Measurements from ENCODE around the gene PRR19. TPM values are rescaled to one million over a fixed set of nuclear protein-coding genes. Genes with fewer than 3 reads are reported as not detected.

PRR19 gene
- total RNA-seq, 2 experiments from 2014 or later: 0.40 to 1.4 TPM

DNA sequence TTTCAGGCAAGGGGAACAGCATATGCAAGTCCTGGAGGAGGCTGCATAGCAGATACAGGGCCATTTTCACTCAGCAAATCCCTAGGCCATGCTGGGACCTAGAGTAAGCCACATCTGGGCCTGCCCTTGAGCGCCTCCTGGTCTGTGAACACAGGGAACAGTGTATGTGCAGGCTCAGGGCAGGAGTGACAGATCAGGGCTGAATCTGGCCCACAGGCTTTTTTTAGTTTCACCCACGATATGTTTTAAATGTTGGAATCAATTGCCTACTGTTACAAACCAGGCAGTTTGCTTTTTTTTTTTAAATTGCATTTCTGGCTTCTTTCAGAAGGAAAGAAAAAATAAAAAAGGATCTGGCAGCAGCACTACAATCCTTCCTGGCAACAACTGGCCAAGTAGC, 9.7 kb downstream of the PRR19 start:
- no peaks in the 10 kb centered on the region for H3K9me3 ChIP-seq (ENCODE audit: low read length)
- ChIA-PET CTCF (ENCODE audit: unreplicated experiment) (no interaction called here), POLR2A (no interaction called here)
- no peak overlapping the region for H3K4me2 ChIP-seq (ENCODE audit: low read length)
- H3K27ac ChIP-seq (ENCODE audit: low read depth, low read length, poor library complexity, severe bottlenecking): no peak overlapping the region
- H3K4me1 ChIP-seq (ENCODE audit: insufficient read depth, low read length, poor library complexity, severe bottlenecking): peaks cover 11% of the 10 kb centered on the region
- H3K36me3 ChIP-seq (ENCODE audit: insufficient read depth, low read length): no peaks in the 10 kb centered on the region
- no peak overlapping the region for H3K4me3 ChIP-seq (ENCODE audit: low read depth, low read length, poor library complexity, severe bottlenecking)
- H3K79me2 ChIP-seq (ENCODE audit: insufficient read depth, low read depth, low read length): no peaks in the 10 kb centered on the region
- no peaks in the 10 kb centered on the region for H3K9me2 ChIP-seq (ENCODE audit: insufficient read depth, low read length)
- no peak for DNase-seq (ENCODE audit: low spot score)
- no peaks in the 10 kb centered on the region for H4K20me1 ChIP-seq (ENCODE audit: insufficient read depth, low read length)
- no TSS peak for BruUV-seq (replicated peaks)
- intact Hi-C loops (cut with micrococcal nuclease; ENCODE audit: unreplicated experiment): no loop called here
- TF ChIP-seq, protein P1, sequence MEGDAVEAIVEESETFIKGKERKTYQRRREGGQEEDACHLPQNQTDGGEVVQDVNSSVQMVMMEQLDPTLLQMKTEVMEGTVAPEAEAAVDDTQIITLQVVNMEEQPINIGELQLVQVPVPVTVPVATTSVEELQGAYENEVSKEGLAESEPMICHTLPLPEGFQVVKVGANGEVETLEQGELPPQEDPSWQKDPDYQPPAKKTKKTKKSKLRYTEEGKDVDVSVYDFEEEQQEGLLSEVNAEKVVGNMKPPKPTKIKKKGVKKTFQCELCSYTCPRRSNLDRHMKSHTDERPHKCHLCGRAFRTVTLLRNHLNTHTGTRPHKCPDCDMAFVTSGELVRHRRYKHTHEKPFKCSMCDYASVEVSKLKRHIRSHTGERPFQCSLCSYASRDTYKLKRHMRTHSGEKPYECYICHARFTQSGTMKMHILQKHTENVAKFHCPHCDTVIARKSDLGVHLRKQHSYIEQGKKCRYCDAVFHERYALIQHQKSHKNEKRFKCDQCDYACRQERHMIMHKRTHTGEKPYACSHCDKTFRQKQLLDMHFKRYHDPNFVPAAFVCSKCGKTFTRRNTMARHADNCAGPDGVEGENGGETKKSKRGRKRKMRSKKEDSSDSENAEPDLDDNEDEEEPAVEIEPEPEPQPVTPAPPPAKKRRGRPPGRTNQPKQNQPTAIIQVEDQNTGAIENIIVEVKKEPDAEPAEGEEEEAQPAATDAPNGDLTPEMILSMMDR (conservative IDR thresholded peaks at IDR 0.05; ENCODE audit: low read length): peak; percentile 40; the same call in 1 of the 2 replicates
- no peak for TF ChIP-seq EZH2phosphoT487 (IDR thresholded peaks at IDR 0.05; ENCODE audit: borderline replicate concordance, low read depth, low read length)
- no peak overlapping the region for H2AFZ ChIP-seq (ENCODE audit: low read length)

DNA sequence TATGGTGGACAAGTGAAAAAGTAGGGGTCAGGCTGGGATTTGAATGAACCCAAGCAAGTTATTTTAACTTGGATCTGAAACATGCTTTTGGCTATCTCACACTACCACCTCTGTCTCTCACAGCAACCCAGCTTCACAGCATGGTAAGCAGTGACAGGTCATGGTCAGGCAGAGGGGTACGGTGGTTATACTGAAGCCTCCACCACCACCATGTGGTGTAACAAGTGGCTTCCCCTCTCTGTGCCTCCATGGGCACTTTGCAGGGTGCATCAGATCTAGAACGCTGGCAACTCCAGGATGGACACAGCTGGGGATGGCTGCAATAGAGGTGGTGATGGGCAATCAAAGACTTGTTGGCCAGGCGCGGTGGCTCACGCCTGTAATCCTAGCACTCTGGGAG, 10.4 kb downstream of the PRR19 start:
- intact Hi-C loops (cut with micrococcal nuclease; ENCODE audit: unreplicated experiment): no loop called here
- no peaks in the 10 kb centered on the region for H3K36me3 ChIP-seq (ENCODE audit: insufficient read depth, low read length)
- H2AFZ ChIP-seq (ENCODE audit: low read length): no peak overlapping the region
- H3K4me1 ChIP-seq (ENCODE audit: insufficient read depth, low read length, poor library complexity, severe bottlenecking): peaks cover 19% of the 10 kb centered on the region
- H3K79me2 ChIP-seq (ENCODE audit: insufficient read depth, low read depth, low read length): no peaks in the 10 kb centered on the region
- POLR2A ChIA-PET: no interaction called here
- no peaks in the 10 kb centered on the region for H4K20me1 ChIP-seq (ENCODE audit: insufficient read depth, low read length)
- H3K9me3 ChIP-seq (ENCODE audit: low read length): no peaks in the 10 kb centered on the region
- TF ChIP-seq EZH2phosphoT487 (IDR thresholded peaks at IDR 0.05; ENCODE audit: borderline replicate concordance, low read depth, low read length): no peak
- TF ChIP-seq, protein P1 (conservative IDR thresholded peaks at IDR 0.05; ENCODE audit: low read length): no peak
- CTCF ChIA-PET (ENCODE audit: unreplicated experiment): no interaction called here
- no TSS peak for BruUV-seq (replicated peaks)
- peak overlapping the region; percentile 68; the same call in 1 of the 2 replicates for H3K4me2 ChIP-seq (ENCODE audit: low read length)
- no peak overlapping the region for H3K27ac ChIP-seq (ENCODE audit: low read depth, low read length, poor library complexity, severe bottlenecking)
- no peak overlapping the region for H3K4me3 ChIP-seq (ENCODE audit: low read depth, low read length, poor library complexity, severe bottlenecking)
- DNase-seq (ENCODE audit: low spot score): no peak
- no peaks in the 10 kb centered on the region for H3K9me2 ChIP-seq (ENCODE audit: insufficient read depth, low read length)

DNA sequence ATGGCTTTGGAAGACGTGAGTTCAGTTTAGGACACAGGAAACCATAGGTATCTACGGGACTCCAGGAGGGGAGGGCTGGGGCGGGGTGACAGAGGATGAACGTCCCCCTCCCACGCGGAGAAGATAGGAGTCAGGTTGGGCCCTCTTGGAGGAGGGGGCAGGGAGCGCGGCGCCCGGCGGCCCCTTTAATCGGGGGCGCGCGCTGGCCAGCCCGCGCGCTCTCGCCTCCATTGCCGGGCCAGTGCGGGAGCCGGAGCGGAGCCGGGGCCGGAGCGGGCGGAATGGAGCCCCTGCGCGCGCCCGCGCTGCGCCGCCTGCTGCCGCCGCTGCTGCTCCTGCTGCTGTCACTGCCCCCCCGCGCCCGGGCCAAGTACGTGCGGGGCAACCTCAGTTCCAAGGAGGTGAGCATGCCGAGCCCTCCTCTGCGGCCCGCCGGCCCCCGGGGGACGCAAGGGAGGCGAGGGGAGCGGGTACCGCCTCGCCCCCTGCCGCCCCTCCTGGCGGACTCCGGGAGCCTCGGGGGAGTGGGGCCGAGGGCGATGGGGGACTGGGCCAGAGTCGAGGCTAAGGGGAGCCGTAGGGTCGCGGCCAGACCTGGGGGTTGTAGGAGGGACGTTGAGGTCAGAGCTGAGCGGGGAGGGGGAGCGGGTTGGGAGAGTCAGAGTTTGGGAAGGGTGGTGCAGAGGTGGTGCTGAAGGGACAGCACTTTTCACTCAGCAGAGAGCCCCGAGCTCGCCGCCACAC, 11.3 kb downstream of the PRR19 start, which contains the start of gene TMEM145:
Gene TMEM145 (plus strand): TSS at position 214 of the 744 bp plus-strand sequence. CDS start 68 bp downstream, at position 282.
- peak within 1 kb of the TSS; percentile 7; the same call in 1 of the 2 replicates for H2AFZ ChIP-seq (ENCODE audit: low read length)
- POLR2A ChIA-PET: no interaction called here
- intact Hi-C loops (cut with micrococcal nuclease; ENCODE audit: unreplicated experiment): no loop called here
- H3K36me3 ChIP-seq (ENCODE audit: insufficient read depth, low read length): no peaks in the 10 kb centered on the region
- peak within 1 kb of the TSS; percentile 57 for H3K4me3 ChIP-seq (ENCODE audit: low read depth, low read length, poor library complexity, severe bottlenecking)
- H3K4me1 ChIP-seq (ENCODE audit: insufficient read depth, low read length, poor library complexity, severe bottlenecking): peaks cover 28% of the 10 kb centered on the region
- CTCF ChIA-PET (ENCODE audit: unreplicated experiment): no interaction called here
- H3K4me2 ChIP-seq (ENCODE audit: low read length): peak within 1 kb of the TSS; percentile 68
- H3K9me3 ChIP-seq (ENCODE audit: low read length): no peaks in the 10 kb centered on the region
- DNase-seq (ENCODE audit: low spot score): peak; percentile 53
- H3K79me2 ChIP-seq (ENCODE audit: insufficient read depth, low read depth, low read length): no peaks in the 10 kb centered on the region
- no TSS peak for BruUV-seq (replicated peaks)
- H3K27ac ChIP-seq (ENCODE audit: low read depth, low read length, poor library complexity, severe bottlenecking): no peak within 1 kb of the TSS
- TF ChIP-seq, protein P1 (conservative IDR thresholded peaks at IDR 0.05; ENCODE audit: low read length): peak; percentile 35; the same call in 1 of the 2 replicates
- no peak for TF ChIP-seq EZH2phosphoT487 (IDR thresholded peaks at IDR 0.05; ENCODE audit: borderline replicate concordance, low read depth, low read length)
- no peaks in the 10 kb centered on the region for H3K9me2 ChIP-seq (ENCODE audit: insufficient read depth, low read length)
- H4K20me1 ChIP-seq (ENCODE audit: insufficient read depth, low read length): no peaks in the 10 kb centered on the region
